Common myeloid progenitor, CD34-positive (primary cell): Measurements from ENCODE around the gene ADAMTS7.
"Not testable (repeated sequence)": the region's sequence is repeated elsewhere in the genome, so short reads cannot be mapped to it uniquely, and the experiment has no call there.

Experiments
- CTCF ChIA-PET: fragments of 350-600 bp; sonication (Branson Sonifier 250); formaldehyde crosslinking; loops from one replicate; lab custom pipeline; 2021; ENCODE audit warnings: antibody characterized with exemption; lab: Charles Lee
- POLR2A ChIA-PET: fragments of 350-600 bp; sonication (Branson Sonifier 250); formaldehyde crosslinking; loops from one replicate; lab custom pipeline; 2021; ENCODE audit warnings: antibody characterized with exemption; lab: Charles Lee
- DNase-seq, 3 donors: peaks; one replicate each; pipeline versions ENCODE4 v3.0.0 to v3.0.0-alpha.2; 2013
- H3K27ac ChIP-seq, 2 experiments: 1 replicate in 1 of 2; 2 replicates in 1 of 2; pipeline ENCODE4 v1.7.0; 2013; ENCODE audit warnings: inconsistent platforms in 2 of 2, low read length in 2 of 2, mild to moderate bottlenecking in 2 of 2, low read depth in 1 of 2, moderate library complexity in 1 of 2; ENCODE audit not compliant: severe bottlenecking in 2 of 2, insufficient read depth in 1 of 2, poor library complexity in 1 of 2
- H3K27me3 ChIP-seq, 5 experiments: replicated peaks in 2 of 5; 1 replicate in 3 of 5; 2 replicates in 2 of 5; pipeline versions ENCODE4 v1.6.1 to v1.7.0; 2013; ENCODE audit warnings: low read length in 4 of 5, mild to moderate bottlenecking in 2 of 5, moderate library complexity in 2 of 5, inconsistent platforms in 1 of 5; ENCODE audit not compliant: insufficient read depth in 5 of 5, control insufficient read depth in 4 of 5
- H3K36me3 ChIP-seq, 4 experiments: 1 replicate in 2 of 4; 2 replicates in 2 of 4; pipeline versions ENCODE4 v1.6.1 to v1.7.0; 2013; ENCODE audit warnings: low read length in 3 of 4, control low read depth in 1 of 4, mild to moderate bottlenecking in 1 of 4; ENCODE audit not compliant: control insufficient read depth in 4 of 4, insufficient read depth in 4 of 4
- H3K4me1 ChIP-seq, 4 experiments: 1 replicate in 3 of 4; 2 replicates in 1 of 4; pipeline versions ENCODE4 v1.6.1 to v1.7.1; 2013; ENCODE audit warnings: low read length in 3 of 4, mild to moderate bottlenecking in 3 of 4, control low read depth in 1 of 4, inconsistent platforms in 1 of 4, moderate library complexity in 1 of 4; ENCODE audit not compliant: control insufficient read depth in 4 of 4, insufficient read depth in 4 of 4; ENCODE audit errors: control extremely low read depth in 1 of 4
- H3K4me3 ChIP-seq, 7 experiments: 1 replicate in 4 of 7; 2 replicates in 3 of 7; pipeline versions ENCODE4 v1.5.1 to v1.7.0; 2013; ENCODE audit warnings: mild to moderate bottlenecking in 7 of 7, low read length in 6 of 7, moderate library complexity in 6 of 7, inconsistent platforms in 2 of 7, low read depth in 2 of 7, control low read depth in 1 of 7; ENCODE audit not compliant: insufficient read depth in 4 of 7, control insufficient read depth in 1 of 7; ENCODE audit errors: extremely low read depth in 1 of 7
- H3K9me3 ChIP-seq, 5 experiments: 1 replicate in 4 of 5; 2 replicates in 1 of 5; pipeline versions ENCODE4 v1.6.1 to v1.7.1; 2013; ENCODE audit warnings: low read length in 4 of 5, mild to moderate bottlenecking in 2 of 5, inconsistent platforms in 1 of 5, low read depth in 1 of 5, moderate library complexity in 1 of 5; ENCODE audit not compliant: control insufficient read depth in 4 of 5, insufficient read depth in 2 of 5; ENCODE audit errors: control extremely low read depth in 1 of 5
- WGBS: methylation state at CpG from one replicate; pipeline ENCODE4 v1.1.5; 2013; ENCODE audit not compliant: insufficient coverage; 5-methylcytosine and 5-hydroxymethylcytosine counted together

Gene ADAMTS7

DNA sequence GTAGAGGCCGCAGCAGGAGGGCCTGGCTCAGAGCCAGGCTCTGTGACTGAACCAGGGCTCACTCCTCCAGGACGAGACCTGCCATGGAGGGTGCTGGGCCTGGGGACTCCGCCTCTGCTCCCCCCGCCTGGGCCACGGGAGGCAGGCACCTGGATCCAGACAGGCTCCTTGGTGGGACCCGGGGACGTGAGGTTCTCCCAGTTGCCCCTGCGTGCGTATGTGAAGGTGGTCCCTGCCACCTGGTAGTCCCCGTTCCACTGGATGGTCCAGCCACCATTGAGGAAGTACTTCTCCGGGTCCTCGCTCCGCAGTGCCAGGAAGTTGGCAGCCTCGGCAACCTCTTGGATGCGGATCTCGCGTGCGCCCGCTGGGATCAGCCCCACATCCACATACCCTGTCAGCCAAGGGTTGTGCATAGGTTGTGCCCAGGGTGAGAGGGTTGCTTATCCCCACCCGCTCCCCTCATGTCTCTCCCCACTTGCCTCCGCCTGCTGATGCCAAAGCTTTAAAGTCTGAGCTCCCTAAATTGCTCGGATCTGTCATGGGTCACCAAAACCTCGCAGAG, 39.7 kb downstream of the ADAMTS7 start:
- DNase-seq, H3K4me3 ChIP-seq, H3K9me3 ChIP-seq, POLR2A ChIA-PET, CTCF ChIA-PET, H3K27me3 ChIP-seq, H3K27ac ChIP-seq, H3K4me1 ChIP-seq, H3K36me3 ChIP-seq: not testable (repeated sequence)
- WGBS, result 97% methylated on average over 18 of the region's 23 CpGs

GRCh38 chr15:78771020-78771419, 40.2 kb downstream of the ADAMTS7 start:
- CTCF ChIA-PET, H3K27ac ChIP-seq, DNase-seq, H3K27me3 ChIP-seq, H3K4me3 ChIP-seq, H3K9me3 ChIP-seq, POLR2A ChIA-PET, H3K4me1 ChIP-seq, H3K36me3 ChIP-seq: not testable (repeated sequence)
- WGBS, result 96% methylated on average over 9 of the region's 9 CpGs

DNA sequence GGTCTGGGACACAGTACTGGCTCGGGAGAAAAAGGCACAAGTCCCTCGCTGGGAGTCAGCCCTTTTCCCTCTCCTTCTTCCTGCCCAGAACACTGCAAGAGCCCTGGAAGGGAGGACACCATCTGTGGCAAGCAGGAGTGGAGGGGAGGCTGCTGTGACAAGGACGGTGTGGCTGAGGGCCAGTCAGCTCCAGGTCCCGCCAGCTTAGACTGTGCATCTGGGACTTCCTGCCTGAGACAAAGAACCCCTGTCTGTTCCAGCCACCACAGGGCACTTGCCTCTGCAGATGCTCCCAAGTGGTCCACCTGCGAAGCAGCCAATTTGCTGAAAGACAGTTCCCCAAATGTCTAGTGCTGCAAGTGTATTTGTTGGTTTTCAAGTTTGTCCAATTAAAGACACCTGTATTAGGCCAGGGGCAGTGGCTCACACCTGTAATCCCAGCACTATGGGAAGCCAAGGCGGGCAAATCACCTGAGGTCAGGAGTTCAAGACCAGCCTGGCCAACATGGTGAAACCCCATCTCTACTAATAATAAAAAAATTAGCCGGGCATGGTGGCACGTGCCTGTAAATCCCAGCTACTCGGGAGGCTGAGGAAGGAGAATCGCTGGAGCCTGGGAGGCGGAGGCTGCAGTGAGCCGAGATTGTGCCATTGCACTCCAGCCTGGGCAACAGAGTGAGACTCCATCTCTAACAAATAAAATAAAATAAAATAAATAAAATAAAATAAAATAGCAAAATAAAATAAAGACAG, 41.6 kb downstream of the ADAMTS7 start:
- H3K27ac ChIP-seq, H3K4me1 ChIP-seq, POLR2A ChIA-PET, H3K4me3 ChIP-seq, H3K36me3 ChIP-seq, H3K27me3 ChIP-seq, CTCF ChIA-PET, DNase-seq, H3K9me3 ChIP-seq: not testable (repeated sequence)
- 87% methylated on average over 6 of the region's 12 CpGs for WGBS

- 89% methylated on average over 12 of the region's 18 CpGs for WGBS
- CTCF ChIA-PET, result no interaction called here
These were observed 42.5 kb downstream of the ADAMTS7 start for GRCh38 chr15:78768531-78769408.

DNA sequence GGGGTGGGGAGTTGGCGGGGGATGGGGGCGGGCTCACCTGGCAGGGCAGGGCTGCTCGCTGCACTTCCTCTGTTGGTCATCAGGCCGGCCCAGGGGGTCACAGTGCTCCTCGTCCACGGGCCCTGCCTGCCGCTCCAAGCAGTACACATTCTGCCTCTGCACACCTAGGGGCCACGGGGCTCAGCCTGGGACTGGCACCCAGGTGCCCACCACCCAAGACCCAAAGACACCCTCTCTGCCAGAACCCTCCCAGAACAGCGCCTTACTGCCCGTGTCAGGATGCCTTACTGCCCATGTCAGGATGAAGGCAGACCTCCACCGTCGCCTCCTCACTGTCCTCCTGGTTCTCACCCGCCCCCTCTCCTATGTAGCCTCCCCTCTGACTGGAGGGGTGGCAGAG, 43.2 kb downstream of the ADAMTS7 start:
- Histone ChIP-seq H3K27ac (no peak overlapping the region), H3K4me1 (no peaks in the 10 kb centered on the region), H3K9me3 (no peaks in the 10 kb centered on the region), H3K36me3 (no peaks in the 10 kb centered on the region), H3K27me3 (no peaks in the 10 kb centered on the region), H3K4me3 (no peak overlapping the region)
- ChIA-PET CTCF (no interaction called here), POLR2A (no interaction called here)
- whole genome bisulfite sequencing, result 94% methylated on average over 6 of the region's 13 CpGs
- DNase-seq, result no peak

More at GRCh38 chr15:78768531-78769408, 42.5 kb downstream of the ADAMTS7 start:
- Histone ChIP-seq H3K4me3 (no peak overlapping the region), H3K36me3 (no peaks in the 10 kb centered on the region), H3K27me3 (no peaks in the 10 kb centered on the region), H3K4me1 (no peaks in the 10 kb centered on the region), H3K27ac (no peak overlapping the region), H3K9me3 (no peaks in the 10 kb centered on the region)
- no peak for DNase-seq
- POLR2A ChIA-PET, result no interaction called here

GRCh38 chr15:78767331-78767951, 43.8 kb downstream of the ADAMTS7 start:
- Histone ChIP-seq H3K27me3 (no peaks in the 10 kb centered on the region), H3K4me3 (no peak overlapping the region), H3K9me3 (no peaks in the 10 kb centered on the region), H3K27ac (no peak overlapping the region), H3K36me3 (no peaks in the 10 kb centered on the region), H3K4me1 (peaks cover 0 to 2% (median under 1%) of the 10 kb centered on the region in 4 experiments)
- ChIA-PET POLR2A (no interaction called here), CTCF (no interaction called here)
- DNase-seq, result no peak
- 95% methylated on average over 11 of the region's 16 CpGs for WGBS
